BLaER1 (cell line): ENCODE results near the gene PRKN.

Experiments
- H3K27ac ChIP-seq: shearing (Covaris generic); formaldehyde crosslinking; 2 replicates; pipeline ENCODE4 v1.8.1; 2022
- H3K27me3 ChIP-seq: shearing (Covaris generic); formaldehyde crosslinking; 2 replicates; pipeline ENCODE4 v1.8.1; 2022
- H3K36me3 ChIP-seq: shearing (Covaris generic); formaldehyde crosslinking; 2 replicates; pipeline ENCODE4 v1.8.1; 2022
- H3K4me1 ChIP-seq: shearing (Covaris generic); formaldehyde crosslinking; 2 replicates; pipeline ENCODE4 v1.8.1; 2022
- H3K4me2 ChIP-seq: shearing (Covaris generic); formaldehyde crosslinking; 2 replicates; pipeline ENCODE4 v1.8.1; 2022
- H3K4me3 ChIP-seq: shearing (Covaris generic); formaldehyde crosslinking; 2 replicates; pipeline ENCODE4 v1.8.1; 2022
- H3K9ac ChIP-seq: shearing (Covaris generic); formaldehyde crosslinking; 2 replicates; pipeline ENCODE4 v1.8.1; 2022
- H3K9me3 ChIP-seq: shearing (Covaris generic); formaldehyde crosslinking; 2 replicates; pipeline ENCODE4 v1.8.1; 2022
- H4K20me1 ChIP-seq: shearing (Covaris generic); formaldehyde crosslinking; 2 replicates; pipeline ENCODE4 v1.8.1; 2022
- Cebpa-rat ChIP-seq: shearing (Covaris generic); IDR thresholded peaks from 2 replicates; pipeline ENCODE4 v1.8.1; 2022

Gene PRKN

GRCh38 chr6:161476711-161477110 is 1250.9 kb downstream of the PRKN start:
- Histone ChIP-seq H3K4me3 (no peak overlapping the region), H3K27ac (no peak overlapping the region), H3K36me3 (no peaks in the 10 kb centered on the region), H3K4me2 (no peak overlapping the region), H4K20me1 (no peaks in the 10 kb centered on the region), H3K27me3 (no peaks in the 10 kb centered on the region), H3K4me1 (no peaks in the 10 kb centered on the region), H3K9me3 (no peaks in the 10 kb centered on the region), H3K9ac (no peak overlapping the region)
- no peak for TF ChIP-seq Cebpa-rat

GRCh38 chr6:161465403-161465802 is 1262.2 kb downstream of the PRKN start:
- Histone ChIP-seq H3K4me2 (no peak overlapping the region), H4K20me1 (no peaks in the 10 kb centered on the region), H3K9me3 (no peaks in the 10 kb centered on the region), H3K27me3 (no peaks in the 10 kb centered on the region), H3K9ac (no peak overlapping the region), H3K36me3 (no peaks in the 10 kb centered on the region), H3K27ac (no peak overlapping the region), H3K4me1 (no peaks in the 10 kb centered on the region), H3K4me3 (no peak overlapping the region)
- TF ChIP-seq Cebpa-rat, result no peak

GRCh38 chr6:161463071-161463470 is 1264.5 kb downstream of the PRKN start:
- Histone ChIP-seq H3K4me1 (peaks cover 7% of the 10 kb centered on the region), H3K36me3 (no peaks in the 10 kb centered on the region), H4K20me1 (no peaks in the 10 kb centered on the region), H3K4me3 (no peak overlapping the region), H3K4me2 (no peak overlapping the region), H3K27me3 (no peaks in the 10 kb centered on the region), H3K9ac (no peak overlapping the region), H3K9me3 (no peaks in the 10 kb centered on the region), H3K27ac (no peak overlapping the region)
- TF ChIP-seq Cebpa-rat, result no peak

- Histone ChIP-seq H3K4me2 (no peak overlapping the region), H3K36me3 (no peaks in the 10 kb centered on the region), H3K4me1 (peaks cover 11% of the 10 kb centered on the region), H4K20me1 (no peaks in the 10 kb centered on the region), H3K27me3 (no peaks in the 10 kb centered on the region), H3K27ac (no peak overlapping the region), H3K9ac (no peak overlapping the region), H3K9me3 (no peaks in the 10 kb centered on the region), H3K4me3 (no peak overlapping the region)
- no peak for TF ChIP-seq Cebpa-rat
These were observed 1265.4 kb downstream of the PRKN start for GRCh38 chr6:161462148-161462547.

- Histone ChIP-seq H3K27ac (no peak overlapping the region), H4K20me1 (no peaks in the 10 kb centered on the region), H3K4me2 (no peak overlapping the region), H3K4me3 (no peak overlapping the region), H3K36me3 (no peaks in the 10 kb centered on the region), H3K9me3 (no peaks in the 10 kb centered on the region), H3K4me1 (peaks cover 11% of the 10 kb centered on the region), H3K27me3 (no peaks in the 10 kb centered on the region), H3K9ac (no peak overlapping the region)
- TF ChIP-seq Cebpa-rat, result no peak
These were observed 1268.5 kb downstream of the PRKN start for GRCh38 chr6:161459008-161459615.

GRCh38 chr6:161458201-161458951 is 1269.2 kb downstream of the PRKN start:
- no peak overlapping the region for H3K9ac ChIP-seq
- H3K4me1 ChIP-seq, result peaks cover 11% of the 10 kb centered on the region
- no peak for TF ChIP-seq Cebpa-rat
- no peaks in the 10 kb centered on the region for H4K20me1 ChIP-seq
- no peak overlapping the region for H3K27ac ChIP-seq
- no peaks in the 10 kb centered on the region for H3K27me3 ChIP-seq
- H3K9me3 ChIP-seq, result no peaks in the 10 kb centered on the region
- H3K36me3 ChIP-seq, result no peaks in the 10 kb centered on the region
- no peak overlapping the region for H3K4me3 ChIP-seq
- no peak overlapping the region for H3K4me2 ChIP-seq

GRCh38 chr6:161455848-161456247 is 1271.7 kb downstream of the PRKN start:
- Histone ChIP-seq H3K27ac (no peak overlapping the region), H3K4me3 (no peak overlapping the region), H4K20me1 (no peaks in the 10 kb centered on the region), H3K4me1 (peaks cover 11% of the 10 kb centered on the region), H3K9ac (no peak overlapping the region), H3K27me3 (no peaks in the 10 kb centered on the region), H3K9me3 (no peaks in the 10 kb centered on the region), H3K36me3 (no peaks in the 10 kb centered on the region), H3K4me2 (no peak overlapping the region)
- TF ChIP-seq Cebpa-rat, result no peak

- Histone ChIP-seq H3K4me2 (no peak overlapping the region), H3K9ac (no peak overlapping the region), H3K4me3 (no peak overlapping the region), H4K20me1 (no peaks in the 10 kb centered on the region), H3K36me3 (no peaks in the 10 kb centered on the region), H3K27me3 (no peaks in the 10 kb centered on the region), H3K4me1 (0 out of 2 replicates have a peak, but pooled peaks cover 3% of the 10 kb centered on the region), H3K27ac (no peak overlapping the region), H3K9me3 (no peaks in the 10 kb centered on the region)
- TF ChIP-seq Cebpa-rat, result no peak
These were observed 1274.0 kb downstream of the PRKN start for GRCh38 chr6:161453558-161453957.

- no peak overlapping the region for H3K4me2 ChIP-seq
- no peak overlapping the region for H3K9ac ChIP-seq
- no peaks in the 10 kb centered on the region for H3K27me3 ChIP-seq
- no peaks in the 10 kb centered on the region for H3K36me3 ChIP-seq
- H3K4me3 ChIP-seq, result no peak overlapping the region
- H3K27ac ChIP-seq, result no peak overlapping the region
- no peaks in the 10 kb centered on the region for H4K20me1 ChIP-seq
- TF ChIP-seq Cebpa-rat, result no peak
- no peaks in the 10 kb centered on the region for H3K9me3 ChIP-seq
- no peaks in the 10 kb centered on the region for H3K4me1 ChIP-seq
These were observed 1275.3 kb downstream of the PRKN start for GRCh38 chr6:161452241-161452640.

GRCh38 chr6:161449521-161449920 is 1278.0 kb downstream of the PRKN start:
- no peaks in the 10 kb centered on the region for H3K9me3 ChIP-seq
- no peak overlapping the region for H3K4me3 ChIP-seq
- H3K36me3 ChIP-seq, result no peaks in the 10 kb centered on the region
- H4K20me1 ChIP-seq, result no peaks in the 10 kb centered on the region
- H3K9ac ChIP-seq, result no peak overlapping the region
- no peak overlapping the region for H3K4me2 ChIP-seq
- H3K27ac ChIP-seq, result no peak overlapping the region
- TF ChIP-seq Cebpa-rat, result no peak
- H3K4me1 ChIP-seq, result no peaks in the 10 kb centered on the region
- no peaks in the 10 kb centered on the region for H3K27me3 ChIP-seq
